ENCODE results near the gene AGPS.

AGPS gene

GRCh38 chr2:177506998-177507397 is 114.4 kb downstream of the AGPS start:
- H3K9me3 ChIP-seq (ENCODE audit: control insufficient read depth in 1 of 2, low read length in 2 of 2), result no peaks in the 10 kb centered on the region
- no peaks in the 10 kb centered on the region for H3K27me3 ChIP-seq (ENCODE audit: low read depth, low read length)
- no peaks in the 10 kb centered on the region for H3K4me1 ChIP-seq (ENCODE audit: control insufficient read depth in 1 of 2, insufficient read depth in 2 of 2, low read length in 2 of 2)
- H3K36me3 ChIP-seq (ENCODE audit: control insufficient read depth in 1 of 2, insufficient read depth in 2 of 2, low read length in 2 of 2), result no peaks in the 10 kb centered on the region
- H3K4me3 ChIP-seq (ENCODE audit: low read depth in 1 of 2, low read length in 2 of 2), result no peak overlapping the region
- H3K27ac ChIP-seq (ENCODE audit: low read length), result no peak overlapping the region

DNA sequence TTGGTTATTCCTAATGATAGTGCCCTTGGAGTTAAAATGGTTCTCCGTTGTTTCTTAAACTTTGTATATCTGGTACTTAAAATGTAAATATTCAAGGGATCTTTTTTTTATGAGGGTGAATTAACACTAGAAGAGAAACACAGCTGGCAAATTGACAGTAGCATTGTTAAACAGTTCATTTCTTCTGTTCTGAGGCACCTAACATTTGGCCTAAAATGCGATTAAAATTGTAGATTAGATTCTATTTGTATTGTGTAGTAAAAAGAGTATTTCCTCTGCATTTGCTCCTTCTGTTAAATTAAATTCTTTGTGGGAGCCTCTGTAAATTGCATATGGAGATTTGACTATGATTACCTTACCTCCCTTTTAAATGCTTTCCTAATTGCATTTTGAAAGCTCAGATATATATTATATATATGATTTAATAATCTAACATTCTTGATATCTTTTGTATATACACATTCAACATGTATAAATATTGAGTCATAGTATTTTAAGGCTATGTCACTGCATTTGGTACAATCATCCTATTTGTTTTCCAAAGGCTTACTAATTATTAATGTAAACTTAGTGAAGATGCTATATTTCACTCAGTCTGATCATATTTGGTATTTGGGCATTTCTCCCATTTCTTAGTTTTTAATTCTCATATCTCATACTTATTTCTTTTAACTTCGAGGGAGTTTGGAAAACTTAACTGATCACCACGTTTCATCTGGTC is 124.4 kb downstream of the AGPS start:
- no peak overlapping the region for H3K4me3 ChIP-seq (ENCODE audit: low read depth in 1 of 2, low read length in 2 of 2)

GRCh38 chr2:177518754-177519153 is 126.2 kb downstream of the AGPS start:
- Histone ChIP-seq H3K4me1 (ENCODE audit: control insufficient read depth in 1 of 2, insufficient read depth in 2 of 2, low read length in 2 of 2) (no peaks in the 10 kb centered on the region), H3K4me3 (ENCODE audit: low read depth in 1 of 2, low read length in 2 of 2) (no peak overlapping the region), H3K36me3 (ENCODE audit: control insufficient read depth in 1 of 2, insufficient read depth in 2 of 2, low read length in 2 of 2) (peaks cover 7 to 15% of the 10 kb centered on the region in 2 donors), H3K27ac (ENCODE audit: low read length) (no peak overlapping the region), H3K9me3 (ENCODE audit: control insufficient read depth in 1 of 2, low read length in 2 of 2) (no peaks in the 10 kb centered on the region), H3K27me3 (ENCODE audit: low read depth, low read length) (no peaks in the 10 kb centered on the region)

More for the DNA sequence above, 124.4 kb downstream of the AGPS start:
- H3K27ac ChIP-seq (ENCODE audit: low read length), result no peak overlapping the region
- H3K4me1 ChIP-seq (ENCODE audit: control insufficient read depth in 1 of 2, insufficient read depth in 2 of 2, low read length in 2 of 2), result no peaks in the 10 kb centered on the region
- no peaks in the 10 kb centered on the region for H3K27me3 ChIP-seq (ENCODE audit: low read depth, low read length)
- no peaks in the 10 kb centered on the region for H3K9me3 ChIP-seq (ENCODE audit: control insufficient read depth in 1 of 2, low read length in 2 of 2)
- H3K36me3 ChIP-seq (ENCODE audit: control insufficient read depth in 1 of 2, insufficient read depth in 2 of 2, low read length in 2 of 2), result peaks cover 7 to 8% of the 10 kb centered on the region in 2 donors

GRCh38 chr2:177519534-177520115 is 127.1 kb downstream of the AGPS start:
- Histone ChIP-seq H3K27ac (ENCODE audit: low read length) (no peak overlapping the region), H3K36me3 (ENCODE audit: control insufficient read depth in 1 of 2, insufficient read depth in 2 of 2, low read length in 2 of 2) (peaks cover 9 to 14% of the 10 kb centered on the region in 2 donors), H3K9me3 (ENCODE audit: control insufficient read depth in 1 of 2, low read length in 2 of 2) (no peaks in the 10 kb centered on the region), H3K4me3 (ENCODE audit: low read depth in 1 of 2, low read length in 2 of 2) (no peak overlapping the region), H3K27me3 (ENCODE audit: low read depth, low read length) (no peaks in the 10 kb centered on the region), H3K4me1 (ENCODE audit: control insufficient read depth in 1 of 2, insufficient read depth in 2 of 2, low read length in 2 of 2) (no peaks in the 10 kb centered on the region)

DNA sequence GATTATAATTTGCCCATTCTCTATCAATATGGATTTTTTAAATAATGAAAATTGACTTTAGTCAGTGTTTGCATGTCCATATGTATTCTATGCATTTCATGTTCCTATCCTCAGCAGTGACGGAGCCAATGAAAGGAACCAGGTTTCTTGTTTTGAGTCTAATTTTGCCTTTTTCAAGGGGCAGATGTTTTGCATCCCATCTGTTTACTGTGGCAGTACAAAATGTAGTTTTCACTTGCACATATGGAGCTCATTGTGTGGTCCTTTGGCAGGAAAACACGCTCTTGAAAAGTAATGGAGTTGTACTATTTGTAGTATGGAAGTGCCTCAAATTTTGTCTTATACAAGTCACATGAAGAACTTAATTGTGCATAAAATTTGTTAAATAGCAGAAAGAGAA is 127.8 kb downstream of the AGPS start:
- H3K27ac ChIP-seq (ENCODE audit: low read length), result no peak overlapping the region
- no peaks in the 10 kb centered on the region for H3K27me3 ChIP-seq (ENCODE audit: low read depth, low read length)
- H3K9me3 ChIP-seq (ENCODE audit: control insufficient read depth in 1 of 2, low read length in 2 of 2), result no peaks in the 10 kb centered on the region
- no peaks in the 10 kb centered on the region for H3K4me1 ChIP-seq (ENCODE audit: control insufficient read depth in 1 of 2, insufficient read depth in 2 of 2, low read length in 2 of 2)
- H3K4me3 ChIP-seq (ENCODE audit: low read depth in 1 of 2, low read length in 2 of 2), result no peak overlapping the region
- H3K36me3 ChIP-seq (ENCODE audit: control insufficient read depth in 1 of 2, insufficient read depth in 2 of 2, low read length in 2 of 2), result peaks cover 9 to 11% of the 10 kb centered on the region in 2 donors

DNA sequence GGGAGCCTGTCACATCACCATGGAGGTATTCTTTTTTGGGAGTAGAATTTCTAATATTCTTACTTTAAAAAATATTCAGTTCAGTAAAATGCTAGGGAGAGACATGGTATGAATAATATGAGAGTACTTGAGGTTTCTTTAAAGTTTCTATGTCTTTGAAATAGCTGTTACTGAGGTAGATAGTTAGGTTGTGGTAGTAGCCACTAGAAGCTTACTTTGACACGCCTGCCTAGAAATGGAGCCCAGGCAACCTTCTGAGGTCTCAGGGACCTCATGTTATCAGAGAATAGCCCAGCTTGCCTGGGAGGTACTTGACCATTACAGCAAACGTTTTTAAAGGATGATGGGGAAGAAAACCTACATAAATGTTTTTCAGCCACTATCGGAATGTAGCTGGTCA is 131.2 kb downstream of the AGPS start:
- no peak overlapping the region for H3K27ac ChIP-seq (ENCODE audit: low read length)
- no peaks in the 10 kb centered on the region for H3K4me1 ChIP-seq (ENCODE audit: control insufficient read depth in 1 of 2, insufficient read depth in 2 of 2, low read length in 2 of 2)
- H3K27me3 ChIP-seq (ENCODE audit: low read depth, low read length), result no peaks in the 10 kb centered on the region
- H3K36me3 ChIP-seq (ENCODE audit: control insufficient read depth in 1 of 2, insufficient read depth in 2 of 2, low read length in 2 of 2), result peaks cover 9 to 11% of the 10 kb centered on the region in 2 donors
- H3K4me3 ChIP-seq (ENCODE audit: low read depth in 1 of 2, low read length in 2 of 2), result no peak overlapping the region
- H3K9me3 ChIP-seq (ENCODE audit: control insufficient read depth in 1 of 2, low read length in 2 of 2), result no peaks in the 10 kb centered on the region

DNA sequence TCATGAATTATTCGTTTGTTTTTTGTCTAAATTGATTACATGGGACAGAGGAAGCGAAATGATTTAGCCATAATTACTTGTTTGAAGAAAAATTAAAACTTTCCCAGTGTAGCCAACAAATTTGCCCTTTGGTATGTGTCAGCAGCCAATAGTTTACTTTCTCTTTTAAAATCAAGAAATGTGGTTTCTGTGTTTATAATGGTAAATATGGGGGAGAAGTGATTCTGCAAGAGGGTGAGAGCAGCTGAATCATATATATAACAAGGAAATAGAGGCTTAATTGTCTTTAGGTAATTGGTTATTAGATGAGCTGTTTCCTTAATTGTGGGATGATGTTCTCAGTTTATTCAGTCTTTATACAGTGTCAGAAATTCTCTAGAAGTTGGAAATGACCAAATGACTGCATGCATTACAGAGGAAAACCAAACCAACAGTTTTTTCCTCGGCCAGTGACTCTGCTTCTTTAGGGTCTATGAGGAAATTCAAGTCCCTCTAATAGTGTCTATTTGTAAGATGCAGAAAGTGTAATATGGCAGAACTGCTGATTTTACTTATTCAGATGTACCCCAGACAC is 132.9 kb downstream of the AGPS start:
- Histone ChIP-seq H3K4me3 (ENCODE audit: low read depth in 1 of 2, low read length in 2 of 2) (no peak overlapping the region), H3K4me1 (ENCODE audit: control insufficient read depth in 1 of 2, insufficient read depth in 2 of 2, low read length in 2 of 2) (no peaks in the 10 kb centered on the region), H3K36me3 (ENCODE audit: control insufficient read depth in 1 of 2, insufficient read depth in 2 of 2, low read length in 2 of 2) (peaks cover 9 to 11% of the 10 kb centered on the region in 2 donors), H3K27me3 (ENCODE audit: low read depth, low read length) (no peaks in the 10 kb centered on the region), H3K27ac (ENCODE audit: low read length) (no peak overlapping the region), H3K9me3 (ENCODE audit: control insufficient read depth in 1 of 2, low read length in 2 of 2) (no peaks in the 10 kb centered on the region)

DNA sequence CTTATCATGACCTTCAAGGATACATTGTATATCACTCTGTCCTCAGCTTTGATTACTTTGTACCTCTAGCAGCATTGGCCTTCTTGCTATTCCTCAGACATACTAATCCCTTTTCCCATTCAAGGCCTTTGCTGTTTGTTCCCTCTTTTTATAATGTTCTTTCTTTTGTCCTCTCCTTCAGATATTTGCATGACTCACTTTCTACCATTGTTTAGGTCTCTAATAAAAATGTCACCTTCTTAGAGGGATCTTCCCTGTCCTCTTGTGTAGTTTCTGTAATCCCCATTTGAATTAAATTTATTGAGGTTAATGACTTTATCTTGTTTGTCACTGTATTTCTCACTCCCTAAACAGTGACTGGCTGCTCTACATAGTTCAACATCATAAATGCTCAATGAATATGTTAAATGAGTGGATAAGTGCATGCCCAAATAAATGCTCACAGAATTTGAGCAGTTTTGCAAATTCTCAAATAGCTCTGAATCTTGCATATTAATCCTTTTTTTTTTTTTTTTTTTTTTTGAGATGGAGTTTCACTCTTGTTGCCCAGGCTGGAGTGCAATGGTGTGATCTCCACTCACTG is 135.9 kb downstream of the AGPS start:
- H3K9me3 ChIP-seq (ENCODE audit: control insufficient read depth in 1 of 2, low read length in 2 of 2), result no peaks in the 10 kb centered on the region
- H3K27ac ChIP-seq (ENCODE audit: low read length), result no peak overlapping the region
- H3K36me3 ChIP-seq (ENCODE audit: control insufficient read depth in 1 of 2, insufficient read depth in 2 of 2, low read length in 2 of 2), result peaks cover 6 to 9% of the 10 kb centered on the region in 2 donors
- H3K27me3 ChIP-seq (ENCODE audit: low read depth, low read length), result no peaks in the 10 kb centered on the region
- H3K4me1 ChIP-seq (ENCODE audit: control insufficient read depth in 1 of 2, insufficient read depth in 2 of 2, low read length in 2 of 2), result no peaks in the 10 kb centered on the region
- H3K4me3 ChIP-seq (ENCODE audit: low read depth in 1 of 2, low read length in 2 of 2), result no peak overlapping the region

DNA sequence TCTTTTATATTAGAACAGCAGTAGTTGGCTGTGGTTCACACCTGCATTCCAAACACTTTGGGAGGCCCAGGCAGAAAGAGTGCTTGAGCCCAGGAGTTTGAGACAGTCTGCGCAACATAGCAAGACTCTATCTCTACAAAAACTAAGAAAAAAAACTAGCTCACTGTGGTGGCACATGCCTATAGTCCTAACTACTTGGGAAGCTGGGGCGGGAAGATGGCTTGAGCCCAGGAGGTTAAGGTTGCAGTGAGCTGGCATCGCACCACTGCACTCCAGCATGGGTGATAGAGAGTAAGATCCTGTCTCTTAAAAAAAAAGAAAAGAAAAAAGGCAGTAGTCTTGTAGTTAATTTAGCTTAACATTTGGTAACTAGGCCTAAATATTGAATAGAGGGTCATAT is 136.6 kb downstream of the AGPS start:
- Histone ChIP-seq H3K27me3 (ENCODE audit: low read depth, low read length) (no peaks in the 10 kb centered on the region), H3K4me1 (ENCODE audit: control insufficient read depth in 1 of 2, insufficient read depth in 2 of 2, low read length in 2 of 2) (no peaks in the 10 kb centered on the region), H3K4me3 (ENCODE audit: low read depth in 1 of 2, low read length in 2 of 2) (no peak overlapping the region), H3K9me3 (ENCODE audit: control insufficient read depth in 1 of 2, low read length in 2 of 2) (no peaks in the 10 kb centered on the region), H3K36me3 (ENCODE audit: control insufficient read depth in 1 of 2, insufficient read depth in 2 of 2, low read length in 2 of 2) (peaks cover 2 to 5% of the 10 kb centered on the region in 2 donors), H3K27ac (ENCODE audit: low read length) (no peak overlapping the region)

DNA sequence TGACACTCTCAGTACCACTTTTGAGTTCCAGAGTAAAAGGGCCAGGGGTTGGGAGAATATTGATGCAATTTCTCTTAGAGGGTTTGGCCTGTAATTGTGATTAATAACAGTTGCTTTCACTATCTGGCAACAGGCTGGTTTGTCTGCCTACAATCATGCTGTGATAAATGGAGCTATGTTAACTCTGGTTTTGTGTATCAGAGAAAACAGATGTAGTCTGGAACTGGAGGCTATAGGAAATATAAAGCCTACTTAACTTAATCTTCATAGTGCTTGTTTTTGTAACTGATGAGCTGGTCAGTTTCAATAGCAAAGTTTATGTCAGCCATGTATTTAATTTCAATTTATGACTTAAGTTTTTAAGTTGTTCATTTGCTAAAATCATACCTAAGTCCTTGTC is 138.0 kb downstream of the AGPS start:
- no peaks in the 10 kb centered on the region for H3K9me3 ChIP-seq (ENCODE audit: control insufficient read depth in 1 of 2, low read length in 2 of 2)
- H3K27me3 ChIP-seq (ENCODE audit: low read depth, low read length), result no peaks in the 10 kb centered on the region
- no peak overlapping the region for H3K27ac ChIP-seq (ENCODE audit: low read length)
- no peaks in the 10 kb centered on the region for H3K4me1 ChIP-seq (ENCODE audit: control insufficient read depth in 1 of 2, insufficient read depth in 2 of 2, low read length in 2 of 2)
- no peaks in the 10 kb centered on the region for H3K36me3 ChIP-seq (ENCODE audit: control insufficient read depth in 1 of 2, insufficient read depth in 2 of 2, low read length in 2 of 2)
- no peak overlapping the region for H3K4me3 ChIP-seq (ENCODE audit: low read depth in 1 of 2, low read length in 2 of 2)

DNA sequence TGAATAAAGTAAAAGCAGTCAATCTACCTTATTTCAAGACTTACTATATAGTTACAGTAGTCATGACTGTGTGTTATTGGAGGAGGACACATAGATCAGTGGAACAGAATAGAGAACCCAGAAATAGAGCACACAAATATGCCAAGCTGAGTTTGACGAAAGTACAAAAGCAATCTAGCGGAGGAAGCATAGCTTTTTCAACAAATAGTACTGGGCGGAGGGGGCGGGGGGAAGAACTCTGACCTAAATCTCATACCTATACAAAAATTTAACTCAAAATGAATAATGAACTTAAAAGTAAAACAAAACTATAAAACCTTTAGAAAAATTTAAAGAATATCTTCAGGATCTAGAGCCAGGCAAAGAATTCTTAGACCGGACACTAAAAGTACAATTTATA is 139.1 kb downstream of the AGPS start:
- Histone ChIP-seq H3K4me1 (ENCODE audit: control insufficient read depth in 1 of 2, insufficient read depth in 2 of 2, low read length in 2 of 2) (no peaks in the 10 kb centered on the region), H3K27me3 (ENCODE audit: low read depth, low read length) (no peaks in the 10 kb centered on the region), H3K27ac (ENCODE audit: low read length) (no peak overlapping the region), H3K4me3 (ENCODE audit: low read depth in 1 of 2, low read length in 2 of 2) (no peak overlapping the region), H3K9me3 (ENCODE audit: control insufficient read depth in 1 of 2, low read length in 2 of 2) (no peaks in the 10 kb centered on the region), H3K36me3 (ENCODE audit: control insufficient read depth in 1 of 2, insufficient read depth in 2 of 2, low read length in 2 of 2) (no peaks in the 10 kb centered on the region)
